SK-N-DZ (cell line): Measurements from ENCODE around the gene CXCL14.

Source experiments
- DNase-seq: peaks from one replicate; pipeline ENCODE4 v3.0.0-alpha.2; 2015; ENCODE audit warnings: low spot score

Gene CXCL14

DNA sequence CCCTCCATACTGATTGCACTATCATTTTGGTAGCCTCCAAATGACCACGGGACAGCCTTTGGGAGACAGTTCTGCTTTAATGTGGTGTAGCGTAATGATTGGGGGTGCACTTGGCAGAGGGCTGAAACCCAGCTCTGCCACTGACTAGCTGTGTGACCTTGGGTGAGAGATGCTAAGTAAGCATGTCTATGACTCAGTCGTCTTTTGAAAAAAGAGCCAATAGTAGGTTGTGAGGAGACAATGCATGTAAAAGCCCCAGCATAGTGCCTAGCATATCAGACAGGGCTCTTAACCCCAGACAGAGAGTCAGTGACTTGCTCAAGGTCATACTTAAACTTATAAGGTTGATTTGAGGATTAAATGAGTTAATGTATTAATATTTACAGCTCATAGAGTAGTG lies 18.0 kb upstream of the CXCL14 start:
- DNase-seq, result no peak

DNA sequence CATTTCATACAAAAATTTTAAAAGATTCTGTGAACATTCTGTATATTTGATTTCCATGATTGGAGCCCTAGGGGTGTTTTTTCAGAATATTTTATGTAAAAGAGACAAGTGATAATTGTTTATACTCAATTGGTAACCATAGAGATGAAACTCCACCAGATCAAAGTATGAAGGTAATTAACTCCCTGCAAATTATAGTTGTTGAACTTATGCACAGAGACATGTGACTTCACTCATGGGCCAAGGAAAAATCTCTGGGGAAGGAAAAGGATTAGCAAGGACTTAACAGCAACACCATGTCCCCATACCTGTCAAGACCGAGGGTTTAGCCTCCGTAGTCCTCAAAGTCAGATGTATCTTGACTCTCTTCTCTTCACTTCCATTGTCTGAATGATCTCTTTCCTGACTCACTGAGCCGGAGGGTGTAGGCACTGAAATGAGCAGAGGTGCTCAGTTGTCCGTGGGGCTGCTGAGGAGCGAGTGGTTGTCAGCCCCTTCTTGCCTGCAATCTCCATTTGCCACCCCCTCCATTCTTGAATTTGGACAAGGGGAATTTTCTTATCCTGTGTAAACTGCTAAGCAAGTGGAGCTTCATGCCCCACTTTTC lies 17.5 kb upstream of the CXCL14 start:
- DNase-seq, result no peak

GRCh38 chr5:135594416-135594960 lies 15.7 kb upstream of the CXCL14 start:
- no peak for DNase-seq

DNA sequence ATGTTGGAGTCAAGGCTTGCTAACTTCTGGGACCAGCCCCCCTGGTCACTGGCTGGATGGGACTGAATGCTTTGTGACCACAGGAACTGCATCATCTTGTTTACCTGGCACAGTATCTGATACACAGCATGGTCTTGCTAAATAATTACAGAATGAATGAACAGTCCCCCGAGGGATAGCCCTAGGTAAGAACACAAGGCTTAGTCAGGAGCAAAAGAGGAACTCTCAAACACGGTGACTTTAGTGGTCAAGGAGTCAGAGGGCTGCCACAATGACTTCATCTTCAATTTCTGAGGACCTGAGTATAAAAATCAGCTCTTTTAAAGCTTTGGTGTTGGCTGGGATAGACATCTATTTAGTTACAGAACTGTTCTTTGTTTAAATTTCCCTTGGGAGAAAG lies 15.1 kb upstream of the CXCL14 start:
- DNase-seq, result no peak

DNA sequence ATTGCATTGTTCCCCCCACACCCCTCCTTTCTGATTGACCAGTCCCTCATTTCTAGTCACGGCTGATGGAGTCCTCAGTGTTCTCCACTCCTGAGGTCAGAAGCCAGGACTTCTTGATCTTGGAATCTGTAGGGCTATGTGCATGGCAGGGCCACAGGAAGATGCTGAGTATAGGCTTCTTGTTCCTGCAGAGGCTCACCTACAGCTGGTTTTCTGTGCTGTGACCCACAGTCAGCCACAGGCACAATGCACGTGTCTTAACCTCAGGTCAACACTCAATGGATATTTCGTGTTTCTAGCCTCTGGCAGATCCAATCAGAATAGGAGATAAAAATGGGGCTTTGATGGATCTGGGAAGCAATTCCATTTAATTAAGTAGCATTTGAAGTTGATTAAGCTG lies 14.3 kb upstream of the CXCL14 start:
- DNase-seq, result peak; percentile 38

DNA sequence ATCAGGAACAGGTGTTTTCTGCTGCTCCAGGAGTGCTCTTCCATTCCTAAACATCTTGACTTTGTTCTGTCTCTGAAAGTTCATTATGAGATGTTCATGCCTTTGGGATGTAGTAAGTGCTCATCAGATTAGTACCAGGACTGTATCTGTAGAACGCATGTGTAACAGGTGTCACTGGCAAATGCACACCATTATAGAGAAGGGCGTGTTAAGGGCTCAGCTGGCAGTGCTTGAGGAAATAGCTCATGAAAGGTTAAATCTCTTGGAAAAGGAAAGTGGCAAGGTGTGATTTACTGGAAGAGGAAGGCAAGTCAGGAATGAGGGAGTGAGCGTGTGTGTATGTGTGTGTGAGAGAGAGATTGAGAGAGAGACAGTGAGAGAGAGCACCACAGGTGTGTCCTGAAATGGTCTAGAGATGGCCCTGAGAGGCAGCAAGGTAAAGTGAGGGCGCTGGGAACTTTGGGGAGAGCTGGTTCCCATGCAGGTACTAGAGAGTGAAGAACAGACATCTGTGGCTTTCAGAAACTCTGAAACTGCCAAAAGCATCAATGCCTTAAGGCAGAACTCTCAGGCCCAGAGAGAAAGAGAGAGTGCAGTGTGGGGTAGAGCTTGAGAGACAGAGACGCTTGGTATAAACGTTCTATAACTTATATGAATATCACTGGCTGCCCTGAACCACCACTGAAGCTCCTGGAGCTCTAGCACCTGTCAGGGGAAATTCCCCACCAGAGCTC lies 13.7 kb upstream of the CXCL14 start:
- DNase-seq, result no peak

DNA sequence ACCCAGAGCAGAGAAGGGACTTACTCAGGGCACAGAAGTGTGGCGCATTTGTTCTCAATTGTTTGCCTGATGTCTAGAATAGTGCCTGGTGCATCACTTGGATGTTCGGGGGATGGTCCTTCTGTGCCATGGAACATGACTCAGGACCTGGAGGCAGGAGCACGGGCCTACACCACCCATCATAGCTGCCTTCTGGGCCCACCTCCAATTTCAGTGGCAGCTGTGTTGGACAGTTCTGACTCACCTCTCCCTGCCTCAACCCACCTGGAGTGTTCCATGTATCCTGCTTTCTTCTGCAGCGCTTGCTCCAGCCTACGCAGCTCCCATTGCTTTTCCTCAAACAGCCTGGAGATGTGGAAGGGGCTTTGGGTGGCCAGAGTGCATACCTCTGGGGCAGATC lies 12.5 kb upstream of the CXCL14 start:
- DNase-seq, result no peak

GRCh38 chr5:135589152-135589551 lies 10.4 kb upstream of the CXCL14 start:
- no peak for DNase-seq

- no peak for DNase-seq
These were observed 9.2 kb upstream of the CXCL14 start for GRCh38 chr5:135587721-135588663.

DNA sequence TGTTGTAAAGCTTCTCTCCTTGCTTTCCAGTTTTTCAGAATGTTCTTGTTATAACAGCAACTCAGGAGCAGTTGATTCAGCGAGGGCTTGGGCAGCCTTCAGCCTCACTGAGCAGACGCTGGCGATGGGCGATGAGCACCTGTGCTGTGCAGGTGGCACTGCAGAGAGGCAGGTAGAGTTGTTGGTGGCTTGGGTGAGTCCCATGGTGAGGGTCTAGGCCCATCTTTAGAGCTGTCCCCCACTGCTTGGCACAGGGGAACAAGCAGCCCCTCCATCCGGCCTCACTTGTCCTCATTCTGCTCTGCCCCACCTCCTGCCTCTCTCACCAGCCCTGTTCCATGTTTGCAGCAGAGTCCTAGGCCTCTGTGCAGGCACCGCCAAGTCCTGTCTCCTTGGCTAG lies 6.1 kb upstream of the CXCL14 start:
- DNase-seq, result no peak

DNA sequence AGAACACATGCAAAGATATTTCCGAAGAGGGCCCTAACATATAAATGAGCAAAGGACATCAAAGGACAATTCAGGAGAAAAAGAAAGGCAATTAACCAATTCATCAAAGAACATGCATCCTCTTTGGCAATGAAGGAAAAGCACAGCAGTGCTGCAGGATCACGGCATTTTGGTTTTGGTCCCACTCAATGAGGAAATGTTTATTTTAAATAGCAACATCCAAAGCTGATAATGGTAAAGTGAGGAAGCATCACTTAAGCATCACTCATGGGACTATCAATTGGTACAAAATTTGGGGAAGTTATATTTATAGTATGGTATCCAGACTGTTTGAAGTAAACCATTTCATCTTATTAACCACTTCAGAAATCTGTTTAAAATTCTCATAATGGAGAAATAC lies 5.5 kb upstream of the CXCL14 start:
- DNase-seq, result no peak

DNA sequence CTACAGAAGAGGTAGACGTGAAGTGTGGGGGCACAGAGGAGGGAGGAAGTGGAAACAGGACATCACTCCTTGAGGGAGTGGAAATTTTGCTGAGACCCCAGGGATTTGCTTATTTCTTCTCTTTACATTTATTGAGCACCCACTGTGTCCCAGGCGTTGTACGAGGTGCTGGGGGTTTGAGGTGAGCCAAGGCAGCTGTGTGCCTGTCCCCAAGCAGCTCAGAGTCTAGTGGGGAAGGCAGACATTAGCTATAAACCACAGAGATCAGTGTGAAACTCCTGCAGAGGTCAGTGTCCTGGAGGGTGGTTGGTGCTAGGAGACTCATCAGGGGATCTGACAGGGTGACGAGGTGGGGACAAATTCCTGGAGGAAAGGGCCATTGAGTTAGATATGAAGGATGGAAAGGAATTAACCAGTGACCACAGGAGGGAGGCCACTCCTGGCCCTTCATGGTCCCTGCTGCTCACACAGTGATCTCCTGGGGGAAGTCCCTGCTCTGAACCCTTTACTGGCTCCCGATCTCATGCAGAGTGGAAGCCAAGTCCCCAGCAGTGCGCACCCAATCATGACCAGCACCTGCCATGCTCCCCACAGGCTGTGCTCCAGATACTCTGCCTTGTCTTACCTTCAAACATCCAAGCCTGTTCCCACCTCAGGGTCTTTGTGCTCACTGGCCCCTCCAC lies 3.4 kb upstream of the CXCL14 start:
- no peak for DNase-seq

GRCh38 chr5:135578305-135578684 lies 496 bp downstream of the CXCL14 start:
- no peak for DNase-seq

DNA sequence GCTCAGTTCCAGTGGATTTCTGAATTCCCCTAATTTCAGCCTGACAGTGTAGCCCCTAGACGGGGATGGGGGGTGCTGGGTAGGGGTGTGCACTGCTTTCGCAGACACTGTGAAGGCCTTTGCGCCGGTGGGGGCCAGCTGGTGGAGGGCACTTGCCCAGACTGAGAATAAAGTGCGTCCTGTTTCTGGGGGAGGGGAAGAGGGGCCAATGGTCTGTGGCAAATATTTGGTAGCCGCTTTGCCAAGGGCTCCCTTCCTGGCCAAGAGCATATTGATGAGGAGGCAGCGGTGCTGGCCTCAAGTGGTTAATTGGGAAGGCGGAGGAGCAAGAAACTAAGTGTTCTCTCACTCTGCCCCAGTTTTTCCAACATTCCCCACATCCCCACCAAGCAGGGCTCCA lies 1.4 kb downstream of the CXCL14 start:
- no peak for DNase-seq

- DNase-seq, result no peak
These were observed 2.7 kb downstream of the CXCL14 start for GRCh38 chr5:135576075-135576599.

- no peak for DNase-seq
These were observed 4.3 kb downstream of the CXCL14 start for GRCh38 chr5:135574493-135574892.

- DNase-seq, result no peak
These were observed 6.9 kb downstream of the CXCL14 start for GRCh38 chr5:135571902-135572301.

GRCh38 chr5:135571066-135571609 lies 7.7 kb downstream of the CXCL14 start:
- DNase-seq, result no peak

DNA sequence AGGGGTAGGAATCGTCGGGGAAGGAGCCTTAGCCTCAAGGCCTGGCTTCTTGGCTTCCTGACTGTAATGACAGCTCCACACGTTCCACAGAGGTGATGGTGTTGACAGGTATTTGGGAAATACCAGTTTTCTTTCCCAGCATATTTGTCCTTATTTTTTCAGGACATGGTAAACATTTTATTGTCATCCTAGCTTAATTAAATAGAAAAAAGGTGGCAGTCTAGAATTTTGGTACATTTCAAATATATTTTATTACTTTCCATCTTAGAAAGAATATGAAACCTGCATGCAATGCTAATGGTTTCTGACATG lies 8.4 kb downstream of the CXCL14 start:
- no peak for DNase-seq

GRCh38 chr5:135569755-135570452 lies 8.9 kb downstream of the CXCL14 start:
- DNase-seq, result peak; percentile 64

DNA sequence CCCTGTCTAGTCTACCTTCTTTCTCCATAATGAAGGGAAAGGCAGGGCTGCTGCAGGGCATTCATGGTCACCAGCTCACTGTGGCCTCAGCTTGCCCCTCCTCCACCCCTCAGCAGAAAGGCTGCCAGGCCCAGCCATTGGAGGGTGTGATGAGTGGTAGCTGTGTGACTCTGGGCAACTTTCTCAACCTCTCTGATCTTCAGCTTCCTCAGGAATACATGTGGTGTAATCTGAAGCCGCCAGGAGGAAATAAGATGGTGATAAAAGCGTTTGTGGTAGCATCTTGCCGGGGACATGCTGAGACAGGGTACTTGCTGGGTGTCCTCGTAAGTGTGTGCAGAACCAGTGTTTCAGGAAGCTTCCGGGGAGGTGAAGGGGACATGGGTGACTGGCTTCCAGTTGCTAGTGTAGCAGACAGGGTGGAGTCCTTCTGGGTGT lies 9.8 kb downstream of the CXCL14 start:
- no peak for DNase-seq
